ENCODE results near the gene SNRNP48.

SNRNP48 gene

GRCh38 chr6:7558781-7559180 is 31.2 kb upstream of the SNRNP48 start:
- DNase-seq (ENCODE audit: low read depth in 1 of 2, low spot score in 1 of 2) = no peak

GRCh38 chr6:7559196-7559595 is 30.8 kb upstream of the SNRNP48 start:
- no peak for DNase-seq (ENCODE audit: low read depth in 1 of 2, low spot score in 1 of 2)

- no peak for DNase-seq (ENCODE audit: low read depth in 1 of 2, low spot score in 1 of 2)
Measured at GRCh38 chr6:7559651-7560385, 30.2 kb upstream of the SNRNP48 start.

GRCh38 chr6:7561153-7561964 is 28.6 kb upstream of the SNRNP48 start:
- DNase-seq (ENCODE audit: low read depth in 1 of 2, low spot score in 1 of 2) = no peak

- DNase-seq (ENCODE audit: low read depth in 1 of 2, low spot score in 1 of 2) = no peak
Measured at GRCh38 chr6:7562769-7563168, 27.2 kb upstream of the SNRNP48 start.

- DNase-seq (ENCODE audit: low read depth in 1 of 2, low spot score in 1 of 2) = no peak
Measured at GRCh38 chr6:7566107-7566506, 23.9 kb upstream of the SNRNP48 start.

GRCh38 chr6:7566617-7567173 is 23.3 kb upstream of the SNRNP48 start:
- no peak for DNase-seq (ENCODE audit: low read depth in 1 of 2, low spot score in 1 of 2)

GRCh38 chr6:7568021-7568420 is 22.0 kb upstream of the SNRNP48 start:
- DNase-seq (ENCODE audit: low read depth in 1 of 2, low spot score in 1 of 2) = no peak

GRCh38 chr6:7569082-7569481 is 20.9 kb upstream of the SNRNP48 start:
- no peak for DNase-seq (ENCODE audit: low read depth in 1 of 2, low spot score in 1 of 2)

GRCh38 chr6:7572213-7572943 is 17.6 kb upstream of the SNRNP48 start:
- DNase-seq (ENCODE audit: low read depth in 1 of 2, low spot score in 1 of 2) = no peak

GRCh38 chr6:7574500-7574899 is 15.5 kb upstream of the SNRNP48 start:
- no peak for DNase-seq (ENCODE audit: low read depth in 1 of 2, low spot score in 1 of 2)

- no peak for DNase-seq (ENCODE audit: low read depth in 1 of 2, low spot score in 1 of 2)
Measured at GRCh38 chr6:7578516-7578915, 11.5 kb upstream of the SNRNP48 start.

- no peak for DNase-seq (ENCODE audit: low read depth in 1 of 2, low spot score in 1 of 2)
Measured at GRCh38 chr6:7578931-7579330, 11.1 kb upstream of the SNRNP48 start.

GRCh38 chr6:7579851-7580250 is 10.1 kb upstream of the SNRNP48 start:
- DNase-seq (ENCODE audit: low read depth in 1 of 2, low spot score in 1 of 2) = no peak

GRCh38 chr6:7580537-7580926 is 9.5 kb upstream of the SNRNP48 start:
- no peak for DNase-seq (ENCODE audit: low read depth in 1 of 2, low spot score in 1 of 2)

GRCh38 chr6:7580927-7581618 is 8.9 kb upstream of the SNRNP48 start:
- DNase-seq (ENCODE audit: low read depth in 1 of 2, low spot score in 1 of 2) = no peak

- DNase-seq (ENCODE audit: low read depth in 1 of 2, low spot score in 1 of 2) = no peak
Measured at GRCh38 chr6:7585287-7585930, 4.6 kb upstream of the SNRNP48 start.

GRCh38 chr6:7587631-7588100 is 2.3 kb upstream of the SNRNP48 start:
- no peak for DNase-seq (ENCODE audit: low read depth in 1 of 2, low spot score in 1 of 2)

GRCh38 chr6:7588506-7588905 is 1.5 kb upstream of the SNRNP48 start:
- no peak for DNase-seq (ENCODE audit: low read depth in 1 of 2, low spot score in 1 of 2)

- DNase-seq (ENCODE audit: low read depth in 1 of 2, low spot score in 1 of 2) = no peak
Measured at GRCh38 chr6:7589221-7589620, 777 bp upstream of the SNRNP48 start.
